GM23338 (cell line): ENCODE results near the gene ALDH6A1. TPM values are rescaled to one million over a fixed set of nuclear protein-coding genes. Genes with fewer than 3 reads are reported as not detected.

ENCODE experiments used
- ATAC-seq: fragments of 200-7000 bp; cut with Tn5 transposase; 3 replicates; pipeline ENCODE4 v1.9.1; 2020
- DNase-seq: peaks from one replicate; pipeline ENCODE4 v3.0.0-alpha.2; 2015; ENCODE audit warnings: low spot score
- H2AFZ ChIP-seq: fragments of 200-600 bp; sonication (generic); 2 replicates; pipeline ENCODE4 v1.8.0; 2016; ENCODE audit warnings: antibody characterized with exemption, mild to moderate bottlenecking, moderate library complexity
- H3F3A ChIP-seq: fragments of 200-600 bp; sonication (generic); replicated peaks from 2 replicates; pipeline ENCODE4 v1.8.0; 2017; ENCODE audit warnings: antibody characterized with exemption, mixed run types, low read depth
- H3K27ac ChIP-seq: fragments of 200-600 bp; sonication (generic); 2 replicates; pipeline ENCODE4 v1.6.1; 2016; ENCODE audit warnings: low read depth
- H3K27me3 ChIP-seq: fragments of 200-600 bp; sonication (generic); 2 replicates; pipeline ENCODE4 v1.8.0; 2016; ENCODE audit warnings: mild to moderate bottlenecking, mixed run types, moderate library complexity; ENCODE audit not compliant: insufficient read depth
- H3K36me3 ChIP-seq: fragments of 200-600 bp; sonication (generic); 2 replicates; pipeline ENCODE4 v1.8.0; 2016; ENCODE audit warnings: mild to moderate bottlenecking; ENCODE audit not compliant: insufficient read depth
- H3K4me1 ChIP-seq: fragments of 200-600 bp; sonication (generic); 2 replicates; pipeline ENCODE4 v1.8.0; 2016; ENCODE audit warnings: mild to moderate bottlenecking, moderate library complexity; ENCODE audit not compliant: insufficient read depth
- H3K4me2 ChIP-seq: fragments of 200-600 bp; sonication (generic); 2 replicates; pipeline ENCODE4 v1.7.1; 2017; ENCODE audit warnings: mixed run types
- H3K4me3 ChIP-seq: fragments of 200-600 bp; sonication (generic); 2 replicates; pipeline ENCODE4 v1.6.1; 2016; ENCODE audit warnings: mixed run types
- H3K79me2 ChIP-seq: fragments of 200-600 bp; sonication (generic); replicated peaks from 2 replicates; pipeline ENCODE4 v1.8.0; 2017; ENCODE audit warnings: mild to moderate bottlenecking; ENCODE audit not compliant: insufficient read depth
- H3K9me2 ChIP-seq: fragments of 200-600 bp; sonication (generic); 2 replicates; pipeline ENCODE4 v1.8.0; 2017; ENCODE audit not compliant: insufficient read depth
- H4K20me1 ChIP-seq: fragments of 200-600 bp; sonication (generic); replicated peaks from 2 replicates; pipeline ENCODE4 v1.8.0; 2017; ENCODE audit warnings: mild to moderate bottlenecking; ENCODE audit not compliant: insufficient read depth
- H3K27ac Mint-ChIP-seq: 2 replicates; pipeline ENCODE4 v1.8.0; 2020; ENCODE audit warnings: inconsistent platforms, mild to moderate bottlenecking, moderate library complexity, mixed read lengths
- H3K27me3 Mint-ChIP-seq: 3 replicates; pipeline ENCODE4 v1.8.0; 2022; ENCODE audit warnings: low read depth, mild to moderate bottlenecking, moderate library complexity, mixed read lengths, inconsistent platforms; ENCODE audit not compliant: insufficient read depth, poor library complexity
- H3K36me3 Mint-ChIP-seq: 3 replicates; pipeline ENCODE4 v1.8.0; 2021; ENCODE audit warnings: low read depth, mild to moderate bottlenecking, inconsistent platforms, moderate library complexity, mixed read lengths
- H3K4me1 Mint-ChIP-seq: 3 replicates; pipeline ENCODE4 v1.8.0; 2020; ENCODE audit warnings: mild to moderate bottlenecking, inconsistent platforms, mixed read lengths
- H3K4me3 Mint-ChIP-seq: 3 replicates; pipeline ENCODE4 v1.8.0; 2021; ENCODE audit warnings: moderate library complexity, mild to moderate bottlenecking, inconsistent platforms, mixed read lengths
- H3K9me3 Mint-ChIP-seq: 3 replicates; pipeline ENCODE4 v1.8.0; 2020; ENCODE audit warnings: moderate library complexity, mild to moderate bottlenecking, inconsistent platforms, mixed read lengths
- CREB1 ChIP-seq: fragments of 250-450 bp; sonication (Bioruptor Pico); IDR thresholded peaks from 2 replicates; pipeline ENCODE4 v1.5.0; 2020; ENCODE audit warnings: low read depth, mild to moderate bottlenecking, moderate library complexity
- EZH2phosphoT487 ChIP-seq: fragments of 200-600 bp; sonication (generic); IDR thresholded peaks from one replicate; pipeline ENCODE4 v1.8.1; 2018; ENCODE audit warnings: antibody characterized with exemption; ENCODE audit not compliant: unreplicated experiment
- POLR2AphosphoS5 ChIP-seq: IDR thresholded peaks from 2 replicates; pipeline ENCODE4 v1.6.1; 2016; ENCODE audit warnings: antibody characterized with exemption, low read depth
- STAT1 ChIP-seq: IDR thresholded peaks from one replicate; pipeline ENCODE4 v1.6.1; 2016; ENCODE audit warnings: antibody characterized with exemption; ENCODE audit not compliant: unreplicated experiment
- ZNF114 ChIP-seq: fragments of 250-450 bp; sonication (Bioruptor Pico); IDR thresholded peaks from 2 replicates; pipeline ENCODE4 v1.5.0; 2020; ENCODE audit warnings: mild to moderate bottlenecking, moderate library complexity
- ZNF331 ChIP-seq: fragments of 250-450 bp; sonication (Bioruptor Pico); IDR thresholded peaks from 2 replicates; pipeline ENCODE4 v1.5.0; 2020; ENCODE audit warnings: low read depth, mild to moderate bottlenecking, moderate library complexity
- polyA plus RNA-seq: library from polyadenylated mRNA; unstranded; fragments of >200 nt; fragmentation: Nextera tagmentation; extraction: Ambion mirVana; gene quantifications from 2 replicates; pipeline ENCODE4 v1.2.1, GENCODE V29; 2016
- total RNA-seq: library from RNA; depleted of rRNA; stranded (reverse); fragments of >200 nt; shearing (Covaris generic); gene quantifications from 2 replicates; pipeline ENCODE4 v1.2.3, GENCODE V29; 2014
- TF ChIP-seq, protein P1 (sequence below): IDR thresholded peaks from 2 replicates; pipeline ENCODE4 v1.6.1; 2016; ENCODE audit warnings: antibody characterized with exemption
- TF ChIP-seq, protein P2 (sequence below): IDR thresholded peaks from one replicate; pipeline ENCODE4 v1.6.1; 2018; ENCODE audit warnings: antibody characterized with exemption; ENCODE audit not compliant: unreplicated experiment
- TF ChIP-seq, protein P3 (sequence below): fragments of 250-450 bp; sonication (Bioruptor Pico); IDR thresholded peaks from 2 replicates; pipeline ENCODE4 v1.5.0; 2020; ENCODE audit warnings: mild to moderate bottlenecking, moderate library complexity

Gene ALDH6A1
- total and polyA plus RNA-seq, 2 experiments from 2014 or later: 16.1 to 28.0 TPM

DNA sequence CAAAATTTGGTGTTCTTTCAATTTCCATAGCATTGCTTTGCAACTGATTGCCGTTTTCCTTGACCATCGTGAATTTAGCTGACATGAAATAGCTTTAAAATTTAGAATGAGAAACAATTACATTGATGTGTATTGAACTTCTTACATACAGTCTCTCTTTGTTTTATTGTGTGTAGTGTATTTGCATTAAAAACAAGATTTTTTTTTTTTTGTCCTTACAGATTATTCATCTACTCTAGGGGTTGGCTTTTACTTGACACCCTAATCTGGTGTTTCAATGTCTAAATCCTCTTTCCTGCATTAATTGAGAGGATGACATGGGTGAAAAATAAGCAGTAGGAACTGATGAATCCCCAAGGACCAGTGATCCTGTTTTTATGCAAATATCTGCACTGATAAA, 21.1 kb upstream of the ALDH6A1 start:
- no peak overlapping the region for H3K4me3 ChIP-seq
- no peak overlapping the region for H3K4me2 ChIP-seq
- H4K20me1 ChIP-seq: no peaks in the 10 kb centered on the region
- no peaks in the 10 kb centered on the region for H3K9me3 Mint-ChIP-seq
- H3K4me3 Mint-ChIP-seq: no peak overlapping the region
- H3F3A ChIP-seq: no peaks in the 10 kb centered on the region
- no peak overlapping the region for H2AFZ ChIP-seq
- H3K27ac Mint-ChIP-seq: no peak overlapping the region
- peaks cover 12% of the 10 kb centered on the region for H3K4me1 ChIP-seq
- H3K36me3 Mint-ChIP-seq: peaks cover 18% of the 10 kb centered on the region
- no peaks in the 10 kb centered on the region for H3K9me2 ChIP-seq
- 0 out of 2 replicates have a peak, but pooled peaks cover 4% of the 10 kb centered on the region for H3K36me3 ChIP-seq
- H3K27me3 Mint-ChIP-seq: peaks cover 5% of the 10 kb centered on the region
- DNase-seq (no peak), ATAC-seq (no peak)
- no peaks in the 10 kb centered on the region for H3K27me3 ChIP-seq
- H3K79me2 ChIP-seq: 0 out of 2 replicates have a peak, but pooled peaks cover 3% of the 10 kb centered on the region
- no peaks in the 10 kb centered on the region for H3K4me1 Mint-ChIP-seq
- H3K27ac ChIP-seq: no peak overlapping the region
- no peak for TF ChIP-seq ZNF331
- no peak for TF ChIP-seq STAT1
- TF ChIP-seq, protein P1, sequence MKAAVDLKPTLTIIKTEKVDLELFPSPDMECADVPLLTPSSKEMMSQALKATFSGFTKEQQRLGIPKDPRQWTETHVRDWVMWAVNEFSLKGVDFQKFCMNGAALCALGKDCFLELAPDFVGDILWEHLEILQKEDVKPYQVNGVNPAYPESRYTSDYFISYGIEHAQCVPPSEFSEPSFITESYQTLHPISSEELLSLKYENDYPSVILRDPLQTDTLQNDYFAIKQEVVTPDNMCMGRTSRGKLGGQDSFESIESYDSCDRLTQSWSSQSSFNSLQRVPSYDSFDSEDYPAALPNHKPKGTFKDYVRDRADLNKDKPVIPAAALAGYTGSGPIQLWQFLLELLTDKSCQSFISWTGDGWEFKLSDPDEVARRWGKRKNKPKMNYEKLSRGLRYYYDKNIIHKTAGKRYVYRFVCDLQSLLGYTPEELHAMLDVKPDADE: no peak
- TF ChIP-seq POLR2AphosphoS5: no peak
- TF ChIP-seq, protein P2, sequence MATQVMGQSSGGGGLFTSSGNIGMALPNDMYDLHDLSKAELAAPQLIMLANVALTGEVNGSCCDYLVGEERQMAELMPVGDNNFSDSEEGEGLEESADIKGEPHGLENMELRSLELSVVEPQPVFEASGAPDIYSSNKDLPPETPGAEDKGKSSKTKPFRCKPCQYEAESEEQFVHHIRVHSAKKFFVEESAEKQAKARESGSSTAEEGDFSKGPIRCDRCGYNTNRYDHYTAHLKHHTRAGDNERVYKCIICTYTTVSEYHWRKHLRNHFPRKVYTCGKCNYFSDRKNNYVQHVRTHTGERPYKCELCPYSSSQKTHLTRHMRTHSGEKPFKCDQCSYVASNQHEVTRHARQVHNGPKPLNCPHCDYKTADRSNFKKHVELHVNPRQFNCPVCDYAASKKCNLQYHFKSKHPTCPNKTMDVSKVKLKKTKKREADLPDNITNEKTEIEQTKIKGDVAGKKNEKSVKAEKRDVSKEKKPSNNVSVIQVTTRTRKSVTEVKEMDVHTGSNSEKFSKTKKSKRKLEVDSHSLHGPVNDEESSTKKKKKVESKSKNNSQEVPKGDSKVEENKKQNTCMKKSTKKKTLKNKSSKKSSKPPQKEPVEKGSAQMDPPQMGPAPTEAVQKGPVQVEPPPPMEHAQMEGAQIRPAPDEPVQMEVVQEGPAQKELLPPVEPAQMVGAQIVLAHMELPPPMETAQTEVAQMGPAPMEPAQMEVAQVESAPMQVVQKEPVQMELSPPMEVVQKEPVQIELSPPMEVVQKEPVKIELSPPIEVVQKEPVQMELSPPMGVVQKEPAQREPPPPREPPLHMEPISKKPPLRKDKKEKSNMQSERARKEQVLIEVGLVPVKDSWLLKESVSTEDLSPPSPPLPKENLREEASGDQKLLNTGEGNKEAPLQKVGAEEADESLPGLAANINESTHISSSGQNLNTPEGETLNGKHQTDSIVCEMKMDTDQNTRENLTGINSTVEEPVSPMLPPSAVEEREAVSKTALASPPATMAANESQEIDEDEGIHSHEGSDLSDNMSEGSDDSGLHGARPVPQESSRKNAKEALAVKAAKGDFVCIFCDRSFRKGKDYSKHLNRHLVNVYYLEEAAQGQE: no peak

DNA sequence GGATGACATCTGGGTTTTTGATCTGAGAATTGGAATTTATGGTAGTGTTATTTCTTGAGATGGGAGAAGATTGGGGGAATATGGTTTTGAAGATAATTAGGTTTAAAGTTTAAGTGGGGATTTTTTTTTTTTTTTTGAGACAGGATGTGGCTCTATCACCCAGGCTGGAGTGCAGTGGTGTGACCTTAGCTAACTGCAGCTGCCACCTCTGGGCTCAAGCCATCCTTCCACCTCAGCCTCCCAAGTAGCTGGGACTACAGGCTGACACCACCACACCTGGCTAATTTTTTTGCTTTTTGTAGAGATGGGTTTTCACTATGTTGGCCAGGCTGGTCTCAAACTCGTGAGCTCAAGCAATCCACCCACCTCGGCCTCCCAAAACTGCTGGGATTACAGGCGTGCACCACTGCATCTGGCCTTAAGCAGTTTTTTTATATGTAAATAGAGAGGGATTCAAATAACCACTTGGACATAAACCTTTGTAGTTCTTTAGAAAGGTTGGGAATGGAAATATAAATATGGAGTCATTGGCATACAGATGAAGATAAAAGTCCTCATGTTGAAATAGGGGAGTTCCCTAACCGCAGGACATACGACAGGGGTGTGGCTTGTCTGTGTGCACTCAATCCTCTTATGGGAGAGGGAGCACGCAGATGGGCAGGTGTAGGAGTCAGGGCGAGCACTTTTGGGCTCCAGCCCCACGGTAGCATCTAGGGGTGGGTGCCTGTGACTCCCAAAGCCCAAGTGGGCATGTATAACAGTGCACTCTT, 5.2 kb upstream of the ALDH6A1 start:
- Histone ChIP-seq H3K27me3 (no peaks in the 10 kb centered on the region), H3K79me2 (peaks cover 47% of the 10 kb centered on the region), H3F3A (no peaks in the 10 kb centered on the region), H3K4me1 (no peaks in the 10 kb centered on the region), H3K27ac (no peak overlapping the region), H3K9me2 (no peaks in the 10 kb centered on the region), H2AFZ (no peak overlapping the region), H3K4me3 (no peak overlapping the region), H3K36me3 (peaks cover 4% of the 10 kb centered on the region), H4K20me1 (no peaks in the 10 kb centered on the region; the same call in 1 of the 2 replicates), H3K4me2 (no peak overlapping the region)
- DNase-seq (no peak), ATAC-seq (no peak)
- Mint-ChIP-seq H3K4me1 (peaks cover 3% of the 10 kb centered on the region; the same call in 1 of the 3 replicates), H3K27ac (no peak overlapping the region), H3K9me3 (no peaks in the 10 kb centered on the region), H3K27me3 (no peaks in the 10 kb centered on the region), H3K4me3 (no peak overlapping the region; the same call in 2 of the 3 replicates), H3K36me3 (peaks cover 8% of the 10 kb centered on the region)
- no peak for TF ChIP-seq ZNF114 (CRISPR knock-in tag)
- TF ChIP-seq, protein P3, sequence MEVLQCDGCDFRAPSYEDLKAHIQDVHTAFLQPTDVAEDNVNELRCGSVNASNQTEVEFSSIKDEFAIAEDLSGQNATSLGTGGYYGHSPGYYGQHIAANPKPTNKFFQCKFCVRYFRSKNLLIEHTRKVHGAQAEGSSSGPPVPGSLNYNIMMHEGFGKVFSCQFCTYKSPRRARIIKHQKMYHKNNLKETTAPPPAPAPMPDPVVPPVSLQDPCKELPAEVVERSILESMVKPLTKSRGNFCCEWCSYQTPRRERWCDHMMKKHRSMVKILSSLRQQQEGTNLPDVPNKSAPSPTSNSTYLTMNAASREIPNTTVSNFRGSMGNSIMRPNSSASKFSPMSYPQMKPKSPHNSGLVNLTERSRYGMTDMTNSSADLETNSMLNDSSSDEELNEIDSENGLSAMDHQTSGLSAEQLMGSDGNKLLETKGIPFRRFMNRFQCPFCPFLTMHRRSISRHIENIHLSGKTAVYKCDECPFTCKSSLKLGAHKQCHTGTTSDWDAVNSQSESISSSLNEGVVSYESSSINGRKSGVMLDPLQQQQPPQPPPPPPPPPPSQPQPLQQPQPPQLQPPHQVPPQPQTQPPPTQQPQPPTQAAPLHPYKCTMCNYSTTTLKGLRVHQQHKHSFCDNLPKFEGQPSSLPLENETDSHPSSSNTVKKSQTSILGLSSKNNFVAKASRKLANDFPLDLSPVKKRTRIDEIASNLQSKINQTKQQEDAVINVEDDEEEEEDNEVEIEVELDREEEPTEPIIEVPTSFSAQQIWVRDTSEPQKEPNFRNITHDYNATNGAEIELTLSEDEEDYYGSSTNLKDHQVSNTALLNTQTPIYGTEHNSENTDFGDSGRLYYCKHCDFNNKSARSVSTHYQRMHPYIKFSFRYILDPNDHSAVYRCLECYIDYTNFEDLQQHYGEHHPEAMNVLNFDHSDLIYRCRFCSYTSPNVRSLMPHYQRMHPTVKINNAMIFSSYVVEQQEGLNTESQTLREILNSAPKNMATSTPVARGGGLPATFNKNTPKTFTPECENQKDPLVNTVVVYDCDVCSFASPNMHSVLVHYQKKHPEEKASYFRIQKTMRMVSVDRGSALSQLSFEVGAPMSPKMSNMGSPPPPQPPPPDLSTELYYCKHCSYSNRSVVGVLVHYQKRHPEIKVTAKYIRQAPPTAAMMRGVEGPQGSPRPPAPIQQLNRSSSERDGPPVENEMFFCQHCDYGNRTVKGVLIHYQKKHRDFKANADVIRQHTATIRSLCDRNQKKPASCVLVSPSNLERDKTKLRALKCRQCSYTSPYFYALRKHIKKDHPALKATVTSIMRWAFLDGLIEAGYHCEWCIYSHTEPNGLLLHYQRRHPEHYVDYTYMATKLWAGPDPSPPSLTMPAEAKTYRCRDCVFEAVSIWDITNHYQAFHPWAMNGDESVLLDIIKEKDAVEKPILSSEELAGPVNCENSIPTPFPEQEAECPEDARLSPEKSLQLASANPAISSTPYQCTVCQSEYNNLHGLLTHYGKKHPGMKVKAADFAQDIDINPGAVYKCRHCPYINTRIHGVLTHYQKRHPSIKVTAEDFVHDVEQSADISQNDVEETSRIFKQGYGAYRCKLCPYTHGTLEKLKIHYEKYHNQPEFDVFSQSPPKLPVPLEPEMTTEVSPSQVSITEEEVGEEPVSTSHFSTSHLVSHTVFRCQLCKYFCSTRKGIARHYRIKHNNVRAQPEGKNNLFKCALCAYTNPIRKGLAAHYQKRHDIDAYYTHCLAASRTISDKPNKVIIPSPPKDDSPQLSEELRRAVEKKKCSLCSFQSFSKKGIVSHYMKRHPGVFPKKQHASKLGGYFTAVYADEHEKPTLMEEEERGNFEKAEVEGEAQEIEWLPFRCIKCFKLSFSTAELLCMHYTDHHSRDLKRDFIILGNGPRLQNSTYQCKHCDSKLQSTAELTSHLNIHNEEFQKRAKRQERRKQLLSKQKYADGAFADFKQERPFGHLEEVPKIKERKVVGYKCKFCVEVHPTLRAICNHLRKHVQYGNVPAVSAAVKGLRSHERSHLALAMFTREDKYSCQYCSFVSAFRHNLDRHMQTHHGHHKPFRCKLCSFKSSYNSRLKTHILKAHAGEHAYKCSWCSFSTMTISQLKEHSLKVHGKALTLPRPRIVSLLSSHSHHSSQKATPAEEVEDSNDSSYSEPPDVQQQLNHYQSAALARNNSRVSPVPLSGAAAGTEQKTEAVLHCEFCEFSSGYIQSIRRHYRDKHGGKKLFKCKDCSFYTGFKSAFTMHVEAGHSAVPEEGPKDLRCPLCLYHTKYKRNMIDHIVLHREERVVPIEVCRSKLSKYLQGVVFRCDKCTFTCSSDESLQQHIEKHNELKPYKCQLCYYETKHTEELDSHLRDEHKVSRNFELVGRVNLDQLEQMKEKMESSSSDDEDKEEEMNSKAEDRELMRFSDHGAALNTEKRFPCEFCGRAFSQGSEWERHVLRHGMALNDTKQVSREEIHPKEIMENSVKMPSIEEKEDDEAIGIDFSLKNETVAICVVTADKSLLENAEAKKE (CRISPR knock-in tag): no peak
- no peak for TF ChIP-seq ZNF331
- TF ChIP-seq CREB1 (CRISPR knock-in tag): no peak
- no peak for TF ChIP-seq EZH2phosphoT487
- no peak for TF ChIP-seq STAT1
